GM12891 (cell line): ENCODE measurements around the gene CLIP3.

Experiments
- POLR2A ChIP-seq: IDR thresholded peaks from 2 replicates; pipeline ENCODE4 v1.6.1; 2011; ENCODE audit warnings: low read depth, low read length, control low read depth
- POLR2AphosphoS5 ChIP-seq: IDR thresholded peaks from 2 replicates; pipeline ENCODE4 v1.6.1; 2011; ENCODE audit warnings: low read depth, low read length, control low read depth
- POU2F2 ChIP-seq: IDR thresholded peaks from 2 replicates; pipeline ENCODE4 v1.6.1; 2011; ENCODE audit warnings: low read depth, mild to moderate bottlenecking, control low read depth, low read length, moderate library complexity
- SPI1 ChIP-seq: IDR thresholded peaks from 2 replicates; pipeline ENCODE4 v1.6.1; 2011; ENCODE audit warnings: low read depth, low read length, control low read depth
- TAF1 ChIP-seq: IDR thresholded peaks from 2 replicates; pipeline ENCODE4 v1.6.1; 2011; ENCODE audit warnings: low read depth, low read length, control low read depth

- TF ChIP-seq POLR2A (no peak), POLR2AphosphoS5 (no peak), TAF1 (no peak), POU2F2 (no peak), SPI1 (no peak)
Observed at GRCh38 chr19:36047835-36048234, 15.2 kb upstream of the CLIP3 start.
